Measurements from ENCODE around the gene SPATC1L. TPM values are rescaled to one million over a fixed set of nuclear protein-coding genes. Genes with fewer than 3 reads are reported as not detected.

Gene SPATC1L
- polyA plus RNA-seq, 5 donors: 7.7 to 18.6 (median 11.1) TPM

Other genes with a start within 250 kb of the SPATC1L start
- gene COL6A1, start 202.7 kb downstream of the SPATC1L start, polyA plus RNA-seq (ENCODE audit: insufficient read depth in 1 of 5, insufficient read length in 5 of 5, low replicate concordance in 1 of 5): 100 to 1,000 TPM; 261 to 594 (median 343) TPM
- 100 to 1,000 TPM; 330 to 702 (median 390) TPM for gene COL6A2, start 86.3 kb downstream of the SPATC1L start, polyA plus RNA-seq (ENCODE audit: insufficient read depth in 1 of 5, insufficient read length in 5 of 5, low replicate concordance in 1 of 5)
- gene FTCD, start 28.9 kb downstream of the SPATC1L start, polyA plus RNA-seq (ENCODE audit: insufficient read depth in 1 of 5, insufficient read length in 5 of 5, low replicate concordance in 1 of 5): 1 to 10 TPM; 1.2 to 2.4 (median 1.8) TPM
- 10 to 100 TPM; 27.5 to 57.9 (median 44.3) TPM for gene LSS, start 44.3 kb upstream of the SPATC1L start, polyA plus RNA-seq (ENCODE audit: insufficient read depth in 1 of 5, insufficient read length in 5 of 5, low replicate concordance in 1 of 5)
- gene MCM3AP, start 101.2 kb upstream of the SPATC1L start, polyA plus RNA-seq (ENCODE audit: insufficient read depth in 1 of 5, insufficient read length in 5 of 5, low replicate concordance in 1 of 5): 10 to 100 TPM; 71.1 to 93.8 (median 77.0) TPM
- gene YBEY, start 101.9 kb upstream of the SPATC1L start, polyA plus RNA-seq (ENCODE audit: insufficient read depth in 1 of 5, insufficient read length in 5 of 5, low replicate concordance in 1 of 5): 10 to 100 TPM; 14.5 to 23.4 (median 21.3) TPM
- gene C21orf58, start 139.4 kb upstream of the SPATC1L start, polyA plus RNA-seq (ENCODE audit: insufficient read depth in 1 of 5, insufficient read length in 5 of 5, low replicate concordance in 1 of 5): 10 to 100 TPM; 16.7 to 23.0 (median 20.4) TPM
- gene PCNT, start 139.7 kb upstream of the SPATC1L start, polyA plus RNA-seq (ENCODE audit: insufficient read depth in 1 of 5, insufficient read length in 5 of 5, low replicate concordance in 1 of 5): 10 to 100 TPM; 27.9 to 33.4 (median 31.9) TPM